HG03045 (cell line): ENCODE results near the gene SNRNP25.

Source experiments
- ATAC-seq: cut with Tn5 transposase; IDR thresholded peaks from one replicate; pipeline ENCODE4 v1.9.1; 2021; ENCODE audit warnings: mild to moderate bottlenecking, moderate library complexity; ENCODE audit not compliant: unreplicated experiment

Gene SNRNP25

DNA sequence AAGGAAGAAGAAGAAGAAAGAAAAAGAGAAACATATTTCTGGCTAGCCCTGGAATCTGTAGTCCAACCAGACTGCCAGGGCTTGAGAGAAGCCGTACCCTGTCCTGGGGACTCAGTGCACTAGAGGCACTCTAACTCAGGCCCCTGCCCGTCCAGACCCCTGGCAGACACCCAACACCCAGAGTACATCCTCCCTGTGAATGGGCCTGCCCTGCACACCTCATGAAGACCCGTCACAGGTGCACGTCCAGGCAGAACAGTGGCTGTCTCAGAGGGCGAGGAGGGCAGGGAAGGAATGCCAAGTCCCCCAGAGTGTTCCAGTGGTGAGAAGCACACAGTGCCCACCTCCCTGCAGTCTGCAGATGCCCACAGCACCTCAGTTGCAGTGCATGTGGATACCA is 47.4 kb downstream of the SNRNP25 start:
- no peak for ATAC-seq

DNA sequence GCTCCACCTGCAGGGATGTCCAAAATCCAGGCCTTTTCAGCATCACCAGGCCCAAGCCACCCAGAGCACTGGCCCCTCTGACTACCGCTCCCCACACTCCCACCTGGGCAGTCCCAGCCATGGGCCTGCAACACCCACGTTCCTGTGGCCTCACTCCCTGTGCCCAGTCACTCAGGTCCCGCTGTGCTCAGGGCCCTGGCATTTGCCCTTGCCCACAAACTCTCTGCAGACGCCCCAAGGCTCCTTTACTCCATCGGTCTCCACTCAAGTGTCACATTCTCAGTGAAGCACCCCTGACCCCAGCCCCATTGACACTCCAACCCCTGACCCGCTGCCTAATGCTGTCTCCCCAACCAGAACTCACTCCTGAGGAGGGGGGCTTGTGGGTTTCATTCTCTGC is 48.0 kb downstream of the SNRNP25 start:
- no peak for ATAC-seq

DNA sequence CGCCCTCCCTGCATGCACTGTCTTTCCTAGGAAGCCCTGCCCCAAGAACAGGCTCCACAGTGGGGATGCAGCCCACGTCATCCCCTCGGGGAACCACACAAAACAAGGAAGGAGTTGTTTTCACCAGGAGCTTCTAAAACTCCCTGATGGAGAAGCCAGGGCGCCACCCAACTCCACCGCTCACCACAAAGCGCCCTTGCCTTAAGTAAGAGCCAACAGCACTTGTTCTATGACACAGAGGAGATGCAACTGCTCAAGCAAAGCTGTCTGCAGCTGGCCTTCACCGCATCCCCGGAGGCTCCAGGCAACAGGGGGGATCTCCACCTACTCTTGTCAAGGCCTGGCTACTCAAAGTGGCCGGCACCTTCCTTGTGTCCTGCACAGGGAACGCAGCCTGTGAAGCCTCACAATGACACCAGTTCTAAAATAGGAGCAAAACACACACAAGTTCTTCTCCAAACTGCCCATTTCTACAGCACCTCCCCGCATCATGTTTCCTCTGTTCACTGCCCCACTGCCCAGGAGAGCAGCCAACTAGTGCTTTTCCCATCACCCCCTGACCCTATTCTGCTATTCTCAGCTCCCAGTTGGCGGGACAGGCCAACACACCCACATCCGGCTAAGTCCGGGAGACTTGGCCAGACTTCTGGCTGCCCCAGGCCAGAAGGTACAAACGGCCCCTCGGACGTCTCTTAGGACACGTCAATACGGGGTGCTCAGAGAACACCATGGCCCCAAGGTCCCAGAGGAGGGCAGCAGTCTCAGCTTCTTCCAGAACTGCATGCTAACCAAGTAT is 48.6 kb downstream of the SNRNP25 start:
- no peak for ATAC-seq

DNA sequence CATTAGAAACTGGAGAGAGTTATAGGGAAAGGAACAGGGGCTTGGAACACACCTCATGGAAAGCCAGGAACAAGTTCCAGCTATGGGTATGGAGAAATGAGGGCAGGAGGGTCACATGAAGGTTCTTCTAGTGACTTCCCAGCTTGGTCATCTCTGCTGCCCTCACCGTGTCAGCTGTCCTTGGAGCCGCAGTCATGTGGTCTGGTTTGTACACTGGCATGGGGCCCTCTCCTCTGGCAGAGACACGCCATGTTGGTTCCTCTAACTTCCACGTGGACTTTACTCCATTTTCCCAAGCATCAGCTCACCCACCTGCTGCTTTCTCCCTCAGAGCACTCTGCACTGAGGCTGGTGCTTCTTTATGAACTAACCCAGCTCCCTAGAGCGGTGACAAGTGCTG is 50.7 kb downstream of the SNRNP25 start:
- ATAC-seq, result no peak

DNA sequence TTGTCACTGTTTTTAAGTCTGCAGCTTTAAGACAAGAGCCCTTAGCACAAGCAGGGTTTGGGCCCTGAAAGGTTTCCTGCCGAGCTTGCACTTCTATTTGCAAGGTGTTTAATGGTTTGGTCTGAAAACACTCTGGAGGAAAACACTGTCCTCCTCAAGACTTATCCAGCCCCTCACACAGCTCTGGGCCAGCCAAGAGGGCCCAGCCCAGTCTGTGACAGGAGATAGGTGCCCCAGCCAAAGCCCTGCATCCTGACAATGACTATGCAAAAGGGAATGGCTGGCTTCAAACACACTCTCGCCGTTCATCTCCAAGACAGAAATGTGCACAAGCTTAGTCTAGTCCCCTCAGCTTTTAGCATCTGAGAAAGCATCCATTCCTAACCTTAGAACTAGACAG is 51.3 kb downstream of the SNRNP25 start:
- ATAC-seq, result no peak

DNA sequence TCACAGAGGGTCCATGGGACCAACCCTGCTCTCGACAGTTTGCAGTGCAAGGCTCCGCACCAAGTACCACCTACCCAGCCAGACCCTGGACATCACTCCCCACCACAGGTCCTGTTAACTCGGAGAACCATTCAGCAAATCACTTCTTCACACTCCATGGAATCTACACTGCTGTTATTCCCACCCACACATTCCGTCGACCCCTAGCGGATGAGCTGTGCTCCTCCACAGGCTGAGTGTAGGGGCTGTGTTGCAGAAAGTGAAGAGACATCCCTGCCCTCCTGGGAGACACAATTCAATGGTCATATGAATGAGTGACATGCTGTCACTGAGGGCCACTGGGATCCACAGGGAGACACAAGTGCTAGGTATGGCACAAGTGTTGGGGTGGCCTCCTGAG is 51.9 kb downstream of the SNRNP25 start:
- ATAC-seq, result no peak

DNA sequence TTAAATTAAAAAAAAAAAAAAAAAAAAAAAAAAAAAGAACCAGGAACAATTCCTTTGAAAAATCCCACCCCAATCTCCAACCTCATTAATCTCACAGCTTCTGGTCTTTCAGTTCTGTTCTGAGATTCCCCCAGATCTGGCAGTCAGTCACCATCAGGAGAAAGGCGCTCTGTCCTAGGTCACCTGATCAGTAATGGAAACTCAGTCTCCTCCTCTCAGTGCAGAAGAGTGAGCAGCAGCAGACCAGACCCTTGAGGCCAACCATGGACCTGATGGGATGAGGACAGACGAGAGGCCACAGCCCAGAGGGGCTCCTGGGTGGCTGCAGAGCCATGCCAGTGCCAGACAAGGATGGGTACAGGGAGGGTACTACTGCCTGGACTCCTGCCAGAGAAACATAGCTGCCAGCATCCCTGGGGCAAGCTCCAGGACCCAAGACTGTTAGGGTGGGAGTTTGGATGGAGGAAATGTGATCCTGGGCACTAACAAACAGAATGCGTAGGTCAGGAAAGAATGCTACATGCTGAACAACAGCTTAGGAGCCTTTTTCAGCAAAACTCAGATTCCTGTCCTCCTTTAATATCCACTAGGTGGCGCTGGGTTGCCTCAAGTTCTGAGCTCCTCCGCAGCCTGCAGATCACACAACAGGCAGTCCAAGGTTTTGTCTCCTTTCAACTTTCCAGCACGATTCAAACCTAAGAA is 53.1 kb downstream of the SNRNP25 start:
- no peak for ATAC-seq
